OCI-LY1 (cell line): ENCODE results near the gene NKIRAS2.

Experiments used
- CTCF ChIP-seq: fragments of 200-600 bp; sonication (generic), shearing (Covaris generic); IDR thresholded peaks from 2 replicates; pipeline ENCODE4 v1.5.1; 2017; ENCODE audit warnings: mild to moderate bottlenecking, antibody characterized with exemption, low read length, moderate library complexity, mixed read lengths
- EZH2 ChIP-seq: fragments of 200-600 bp; sonication (generic), shearing (Covaris generic); IDR thresholded peaks from 2 replicates; pipeline ENCODE4 v1.8.0; 2017; ENCODE audit warnings: borderline replicate concordance, mixed run types, mild to moderate bottlenecking, antibody characterized with exemption, low read length, moderate library complexity, mixed read lengths

GRCh38 chr17:42026857-42027589 is 7.1 kb downstream of the NKIRAS2 start:
- TF ChIP-seq CTCF (no peak), EZH2 (no peak)
